Thyroid gland (tissue), 4 donors: ENCODE results near the gene CYFIP1.

Experiments used
- CTCF ChIP-seq, 6 experiments: fragments of 200-600 bp in 3 of 6; fragments of 450-650 bp in 3 of 6; sonication (generic) in 3 of 6; IDR thresholded peaks; one replicate each; pipeline ENCODE4 v1.5.1; 2016 to 2019; ENCODE audit warnings: antibody characterized with exemption in 6 of 6, mild to moderate bottlenecking in 2 of 6, inconsistent platforms in 1 of 6, moderate library complexity in 1 of 6
- POLR2A ChIP-seq, 2 donors: fragments of 450-650 bp; IDR thresholded peaks; one replicate each; pipeline ENCODE4 v1.6.1; 2017; ENCODE audit warnings: antibody characterized with exemption in 2 of 2, mild to moderate bottlenecking in 2 of 2, moderate library complexity in 1 of 2

GRCh38 chr15:22945071-22945470 lies 35.1 kb downstream of the CYFIP1 start:
- TF ChIP-seq POLR2A (IDR thresholded peaks at IDR 0.05) (no peak), CTCF (IDR thresholded peaks at IDR 0.05) (no peak)
